GM12878 (cell line): ENCODE results near the gene SLC22A7. TPM values are rescaled to one million over a fixed set of nuclear protein-coding genes. Genes with fewer than 3 reads are reported as not detected.
A peak's percentile ranks its signal among the peaks of the same experiment; 100 is the strongest.

Experiments used
- ATAC-seq: fragments of 200-7000 bp; cut with Tn5 transposase; 3 replicates; pipeline ENCODE4 v1.9.1; 2020; ENCODE audit warnings: mild to moderate bottlenecking, moderate library complexity
- BruUV-seq: library from RNA; stranded (reverse); fragments of 400-500 nt; replicated peaks from 2 replicates; lab custom pipeline; 2021; lab: Mats Ljungman, UMichigan
- CTCF ChIA-PET: fragments of 300-600 bp; sonication (Branson Sonifier 250); formaldehyde crosslinking; extraction: SDS; loops from one replicate; lab custom pipeline; 2021; ENCODE audit warnings: inconsistent platforms; lab: Yijun Ruan, JAX
- POLR2A ChIA-PET: fragments of 350-600 bp; formaldehyde crosslinking; extraction: SDS; loops from one replicate; lab custom pipeline; 2021; ENCODE audit warnings: inconsistent platforms; lab: Charles Lee
- RAD21 ChIA-PET: fragments of 300-600 bp; sonication (Branson Sonifier 250); formaldehyde crosslinking; loops from one replicate; lab custom pipeline; 2023; ENCODE audit warnings: antibody characterized with exemption; ENCODE audit not compliant: unreplicated experiment; lab: Charles Lee
- SMC1A ChIA-PET: fragments of 300-600 bp; sonication (Branson Sonifier 250); formaldehyde crosslinking; loops from one replicate; lab custom pipeline; 2023; ENCODE audit not compliant: unreplicated experiment, uncharacterized antibody; lab: Charles Lee
- DNase-seq: peaks from one replicate; pipeline ENCODE4 v3.0.0-alpha.2; 2011; ENCODE audit warnings: low read depth, low spot score
- FAIRE-seq: peaks from 3 replicates; lab custom pipeline; 2011; peaks lifted over from hg19 to GRCh38; lab: Jason Lieb, UNC
- H2AFZ ChIP-seq: 2 replicates; pipeline ENCODE4 v1.6.0; 2011; ENCODE audit warnings: low read depth, low read length, control low read depth; ENCODE audit not compliant: control insufficient read depth
- H3K27ac ChIP-seq: 2 replicates; pipeline ENCODE4 v1.5.1; 2011; ENCODE audit warnings: control low read depth; ENCODE audit not compliant: control insufficient read depth, insufficient read depth
- H3K27me3 ChIP-seq, 2 experiments: replicated peaks in 1 of 2; 2 replicates each; pipeline versions ENCODE4 v1.6.0 to v1.6.1; 2011; ENCODE audit warnings: low read length in 1 of 2; ENCODE audit not compliant: control insufficient read depth in 2 of 2, insufficient read depth in 2 of 2
- H3K36me3 ChIP-seq, 2 experiments: 2 replicates each; pipeline ENCODE4 v1.5.1; 2011; ENCODE audit warnings: low read length in 1 of 2; ENCODE audit not compliant: control insufficient read depth in 2 of 2, insufficient read depth in 2 of 2
- H3K4me1 ChIP-seq: 2 replicates; pipeline ENCODE4 v1.6.1; 2011; ENCODE audit warnings: mild to moderate bottlenecking, low read length, moderate library complexity, mixed read lengths; ENCODE audit not compliant: control insufficient read depth, insufficient read depth
- H3K4me2 ChIP-seq: 2 replicates; pipeline ENCODE4 v1.6.0; 2011; ENCODE audit warnings: control low read depth; ENCODE audit not compliant: control insufficient read depth, insufficient read depth
- H3K4me3 ChIP-seq: fragments of 200-600 bp; sonication (generic); 2 replicates; pipeline ENCODE4 v1.5.1; 2016
- H3K79me2 ChIP-seq: 2 replicates; pipeline ENCODE4 v1.6.0; 2011; ENCODE audit warnings: low read length; ENCODE audit not compliant: control insufficient read depth, insufficient read depth
- H3K9ac ChIP-seq: 2 replicates; pipeline ENCODE4 v1.8.0; 2011; ENCODE audit warnings: low read length, control low read depth, mixed read lengths; ENCODE audit not compliant: control insufficient read depth, insufficient read depth
- H3K9me3 ChIP-seq: replicated peaks from 3 replicates; pipeline ENCODE4 v1.5.1; 2011; ENCODE audit warnings: mild to moderate bottlenecking, low read length; ENCODE audit not compliant: control insufficient read depth, insufficient read depth
- H4K20me1 ChIP-seq: 2 replicates; pipeline ENCODE4 v1.6.0; 2011; ENCODE audit not compliant: control insufficient read depth, insufficient read depth
- CREM ChIP-seq: IDR thresholded peaks from 2 replicates; pipeline ENCODE4 v1.6.1; 2014; ENCODE audit warnings: antibody characterized with exemption, low read depth
- CUX1 ChIP-seq: IDR thresholded peaks from 2 replicates; pipeline ENCODE4 v1.6.1; 2012; ENCODE audit warnings: improper control_type of control experiment, low read depth, low read length; ENCODE audit not compliant: insufficient replicate concordance
- EP300 ChIP-seq, 2 experiments: fragments of 150-350 bp in 1 of 2; IDR thresholded peaks; 2 replicates each; pipeline ENCODE4 v1.6.1; 2011 to 2012; ENCODE audit warnings: low read depth in 2 of 2, low read length in 2 of 2, borderline replicate concordance in 1 of 2, improper control_type of control experiment in 1 of 2, inconsistent platforms in 1 of 2; ENCODE audit not compliant: control insufficient read depth in 1 of 2
- IKZF2 ChIP-seq, 2 experiments: fragments of 450-650 bp; IDR thresholded peaks; 2 replicates each; pipeline ENCODE4 v1.6.1; 2017; ENCODE audit warnings: mild to moderate bottlenecking in 2 of 2, moderate library complexity in 2 of 2
- IRF4 ChIP-seq: IDR thresholded peaks from 2 replicates; pipeline ENCODE4 v1.6.1; 2011; ENCODE audit warnings: low read depth, low read length
- MEF2A ChIP-seq: IDR thresholded peaks from 2 replicates; pipeline ENCODE4 v1.6.1; 2011; ENCODE audit warnings: low read depth, mild to moderate bottlenecking, low read length, moderate library complexity; ENCODE audit not compliant: insufficient read depth
- MEF2B ChIP-seq: fragments of 450-650 bp; IDR thresholded peaks from 2 replicates; pipeline ENCODE4 v1.6.1; 2018; ENCODE audit warnings: mild to moderate bottlenecking, moderate library complexity; ENCODE audit not compliant: partially characterized antibody, poor library complexity, severe bottlenecking
- MTA2 ChIP-seq: fragments of 450-650 bp; IDR thresholded peaks from 2 replicates; pipeline ENCODE4 v1.6.1; 2016; ENCODE audit warnings: low read depth, mild to moderate bottlenecking, moderate library complexity
- MYB ChIP-seq: fragments of 150-350 bp; IDR thresholded peaks from 2 replicates; pipeline ENCODE4 v1.6.1; 2014; ENCODE audit warnings: mild to moderate bottlenecking, low read depth, low read length, borderline replicate concordance
- NBN ChIP-seq: fragments of 450-650 bp; IDR thresholded peaks from 2 replicates; pipeline ENCODE4 v1.6.1; 2016
- POLR2AphosphoS5 ChIP-seq: IDR thresholded peaks from 2 replicates; pipeline ENCODE4 v1.6.1; 2011; ENCODE audit warnings: mild to moderate bottlenecking, low read length, inconsistent platforms
- RB1 ChIP-seq: fragments of 450-650 bp; formaldehyde crosslinking; IDR thresholded peaks from 2 replicates; pipeline ENCODE4 v1.6.1; 2017; ENCODE audit warnings: mild to moderate bottlenecking, borderline replicate concordance
- RCOR1 ChIP-seq: conservative IDR thresholded peaks from 2 replicates; pipeline ENCODE4 v1.6.1; 2012; ENCODE audit warnings: low read depth, low read length, improper control_type of control experiment
- RELB ChIP-seq: fragments of 450-650 bp; IDR thresholded peaks from 2 replicates; pipeline ENCODE4 v1.6.1; 2017; ENCODE audit warnings: low read depth, mild to moderate bottlenecking, moderate library complexity
- RUNX3 ChIP-seq: IDR thresholded peaks from 2 replicates; pipeline ENCODE4 v1.6.1; 2012; ENCODE audit warnings: low read length, inconsistent platforms
- SP1 ChIP-seq: IDR thresholded peaks from one replicate; pipeline ENCODE4 v1.6.1; 2011; ENCODE audit warnings: low read depth, low read length
- SPI1 ChIP-seq: IDR thresholded peaks from 2 replicates; pipeline ENCODE4 v1.6.1; 2011; ENCODE audit warnings: low read depth, mild to moderate bottlenecking, low read length, moderate library complexity, borderline replicate concordance; ENCODE audit not compliant: insufficient read depth
- ZNF384 ChIP-seq: IDR thresholded peaks from 2 replicates; pipeline ENCODE4 v1.6.1; 2012; ENCODE audit warnings: low read depth, mild to moderate bottlenecking, low read length, improper control_type of control experiment, borderline replicate concordance
- in situ Hi-C: fragments of 300-500 bp; cut with MboI; formaldehyde crosslinking; loops from 9 replicates; pipeline ENCODE4 v1.14.3; 2018; ENCODE audit warnings: mixed read lengths
- intact Hi-C: fragments of 100-400 bp; cut with micrococcal nuclease; formaldehyde crosslinking; loops from one replicate; pipeline ENCODE4 v1.14.2; 2022; ENCODE audit not compliant: unreplicated experiment
- polyA plus RNA-seq, 11 experiments: library from polyadenylated mRNA; depleted of rRNA in 4 of 11; unstranded in 6 of 11; stranded (reverse) in 5 of 11; fragments of >200 nt; fragmentation: Nextera tagmentation in 4 of 11; fragmentation: Illumina TruSeq in 1 of 11; extraction: Ambion mirVana in 4 of 11; extraction: Trizol in 1 of 11; gene quantifications; 1 replicate in 1 of 11; 2 replicates in 10 of 11; pipeline versions ENCODE4 v1.2.1 to v1.2.3, GENCODE V29; 2011 to 2016; ENCODE audit warnings: inconsistent platforms in 2 of 11, missing spikeins in 2 of 11, low read depth in 1 of 11
- total RNA-seq, 4 experiments: library from RNA; depleted of rRNA in 3 of 4; stranded (reverse); fragments of >200 nt in 3 of 4; fragmentation: Illumina TruSeq in 1 of 4; extraction: Trizol in 1 of 4; gene quantifications; 2 replicates each; pipeline versions ENCODE4 v1.2.1 to v1.2.3, GENCODE V29; 2013 to 2021

The SLC22A7 gene
- total and polyA plus RNA-seq, 10 of the 15 experiments (the other 5 are each of a cell fraction or from before 2014, with no cell fraction given), result 0.08 to 0.31 TPM; not detected in 8

GRCh38 chr6:43338243-43338642, 40.2 kb downstream of the SLC22A7 start:
- Histone ChIP-seq H3K4me1 (peaks cover 31% of the 10 kb centered on the region), H3K4me3 (peak overlapping the region; percentile 40; the same call in 1 of the 2 replicates), H2AFZ (no peak overlapping the region), H3K27me3 (no peaks in the 10 kb centered on the region), H4K20me1 (peaks cover 2% of the 10 kb centered on the region; the same call in 1 of the 2 replicates), H3K27ac (peak overlapping the region; percentile 88), H3K36me3 (peaks cover 13 to 51% of the 10 kb centered on the region in 2 experiments), H3K79me2 (peaks cover 3% of the 10 kb centered on the region), H3K9ac (peak overlapping the region; percentile 41; the same call in 1 of the 2 replicates), H3K4me2 (peak overlapping the region; percentile 66), H3K9me3 (no peaks in the 10 kb centered on the region)
- ChIA-PET CTCF (interaction anchor here (1.0 to 7.9 kb wide), 12 partner anchors 14 to 168 kb away, joined by 3 to 83 read pairs (median 12); partner anchors contain the start of gene CRIP3), POLR2A (interaction anchor here (0.9 to 4.8 kb wide), 18 partner anchors 9 to 69 kb away, joined by 3 to 53 read pairs (median 7); partner anchors contain the start of genes CRIP3 and ZNF318), RAD21 (interaction anchor here (0.6 to 5.7 kb wide), 25 partner anchors 16 to 139 kb away, joined by 3 to 68 read pairs (median 6); partner anchors contain the start of genes ABCC10, CRIP3, TJAP1 and ZNF318), SMC1A (interaction anchor here (0.7 to 10.9 kb wide), 21 partner anchors 10 to 141 kb away, joined by 3 to 238 read pairs (median 7); partner anchors contain the start of genes CRIP3, DNPH1 and ZNF318)
- BruUV-seq, result no TSS peak
- ATAC-seq, result peak; percentile 78
- in situ Hi-C loops, result no loop called here
- peak; percentile 72 for DNase-seq
- no peak for FAIRE-seq
- intact Hi-C loops, result loop anchor here (2.0 kb wide), 2 partner anchors 29 to 45 kb away; no protein-coding TSS in a partner anchor
- TF ChIP-seq MYB, result no peak
- peak; percentile 96 for TF ChIP-seq SPI1
- no peak for TF ChIP-seq ZNF384
- TF ChIP-seq RELB, result peak; percentile 35; the same call in 1 of the 2 replicates
- no peak for TF ChIP-seq RCOR1
- TF ChIP-seq CREM, result 0 out of 2 replicates have a peak, but pooled peaks have one; percentile 10
- 0 out of 2 replicates have a peak, but pooled peaks have one; percentile 21 for TF ChIP-seq RUNX3
- peak; percentile 59; the same call in 1 of the 2 replicates for TF ChIP-seq IRF4
- no peak for TF ChIP-seq RB1
- TF ChIP-seq SP1, result no peak
- 0 out of 2 replicates have a peak, but pooled peaks have one; percentile 42 for TF ChIP-seq NBN
- TF ChIP-seq POLR2AphosphoS5, result 0 out of 2 replicates have a peak, but pooled peaks have one; percentile 45
- peak; percentile 90 for TF ChIP-seq CUX1
- peak in 1 of 2 experiments; percentile 70; a peak in 1 of 4 replicates for TF ChIP-seq EP300 (IDR thresholded peaks at IDR 0.05; ENCODE audit: borderline replicate concordance in 1 of 2, control insufficient read depth in 1 of 2, low read depth in 2 of 2, low read length in 2 of 2)
- TF ChIP-seq MTA2, result peak; percentile 80
- peak in 1 of 2 experiments; percentile 50; a peak in 2 of 4 replicates for TF ChIP-seq IKZF2 (IDR thresholded peaks at IDR 0.05)
- peak; percentile 11 for TF ChIP-seq MEF2B
- TF ChIP-seq MEF2A, result no peak
